K562 (cell line): ENCODE data around the gene REM2. TPM values are rescaled to one million over a fixed set of nuclear protein-coding genes. Genes with fewer than 3 reads are reported as not detected.

Source experiments
- ATF7 ChIP-seq: fragments of 450-650 bp; IDR thresholded peaks from 2 replicates; pipeline ENCODE4 v1.7.1; 2014; ENCODE audit warnings: mild to moderate bottlenecking, moderate library complexity
- BMI1 ChIP-seq: fragments of 150-350 bp; IDR thresholded peaks from 2 replicates; pipeline ENCODE4 v1.6.1; 2014; ENCODE audit warnings: low read length
- GATAD2B ChIP-seq: fragments of 450-650 bp; IDR thresholded peaks from 2 replicates; pipeline ENCODE4 v1.6.1; 2017; ENCODE audit warnings: mild to moderate bottlenecking, borderline replicate concordance
- JUND ChIP-seq, 2 experiments: IDR thresholded peaks; 2 replicates in 1 of 2; 3 replicates in 1 of 2; pipeline ENCODE4 v1.6.1; 2011; ENCODE audit warnings: borderline replicate concordance in 2 of 2, low read depth in 2 of 2, low read length in 2 of 2, improper control_type of control experiment in 1 of 2, missing biosample characterization in 1 of 2, missing genetic modification characterization in 1 of 2, missing genetic modification reagents in 1 of 2
- NEUROD1 ChIP-seq: fragments of 150-350 bp; IDR thresholded peaks from 2 replicates; pipeline ENCODE4 v1.6.1; 2014; ENCODE audit warnings: borderline replicate concordance, low read length, low read depth; ENCODE audit not compliant: partially characterized antibody
- NR1H2 ChIP-seq: sonication (generic); formaldehyde crosslinking; IDR thresholded peaks from 2 replicates; pipeline ENCODE4 v1.4.0; 2020; ENCODE audit warnings: mild to moderate bottlenecking, missing genetic modification reagents
- PHF8 ChIP-seq: fragments of 200-600 bp; sonication (generic); IDR thresholded peaks from 2 replicates; pipeline ENCODE4 v1.6.1; 2012; ENCODE audit warnings: mixed run types, mild to moderate bottlenecking, inconsistent platforms, low read length, moderate library complexity, borderline replicate concordance
- PKNOX1 ChIP-seq: fragments of 450-650 bp; IDR thresholded peaks from 2 replicates; pipeline ENCODE4 v1.6.1; 2016
- SAP30 ChIP-seq: fragments of 200-600 bp; sonication (generic); IDR thresholded peaks from 2 replicates; pipeline ENCODE4 v1.6.1; 2012; ENCODE audit warnings: borderline replicate concordance, low read depth, mild to moderate bottlenecking, moderate library complexity, low read length, control low read depth, inconsistent platforms; ENCODE audit not compliant: insufficient read depth, poor library complexity, severe bottlenecking
- SIN3A ChIP-seq, 2 experiments: fragments of 150-350 bp in 1 of 2; IDR thresholded peaks; 2 replicates each; pipeline ENCODE4 v1.6.1; 2011 to 2016; ENCODE audit warnings: borderline replicate concordance in 2 of 2, low read depth in 2 of 2, low read length in 2 of 2, mild to moderate bottlenecking in 2 of 2, moderate library complexity in 2 of 2; ENCODE audit not compliant: control insufficient read depth in 1 of 2
- SMC3 ChIP-seq: conservative IDR thresholded peaks from 2 replicates; pipeline ENCODE4 v1.6.1; 2011; ENCODE audit warnings: low read depth, low read length, improper control_type of control experiment; ENCODE audit not compliant: insufficient read depth
- TFAP4 ChIP-seq: sonication (generic); formaldehyde crosslinking; IDR thresholded peaks from 2 replicates; pipeline ENCODE4 v1.8.0; 2022; ENCODE audit warnings: missing genetic modification reagents, mild to moderate bottlenecking, moderate library complexity, borderline replicate concordance
- TOE1 ChIP-seq, 2 experiments: fragments of 450-650 bp in 1 of 2; sonication (generic) in 1 of 2; formaldehyde crosslinking in 1 of 2; IDR thresholded peaks; 2 replicates each; pipeline versions ENCODE4 v1.7.1 to v1.8.0; 2016 to 2022; ENCODE audit warnings: borderline replicate concordance in 2 of 2, mild to moderate bottlenecking in 2 of 2, antibody characterized with exemption in 1 of 2, inconsistent platforms in 1 of 2, low read depth in 1 of 2, missing genetic modification reagents in 1 of 2, moderate library complexity in 1 of 2
- ZBED1 ChIP-seq: IDR thresholded peaks from 2 replicates; pipeline ENCODE4 v1.6.1; 2014
- ZMIZ1 ChIP-seq, 2 experiments: fragments of 150-350 bp in 1 of 2; IDR thresholded peaks; 2 replicates each; pipeline ENCODE4 v1.6.1; 2012 to 2016; ENCODE audit warnings: low read depth in 2 of 2, low read length in 2 of 2, mild to moderate bottlenecking in 1 of 2, moderate library complexity in 1 of 2
- ZNF12 ChIP-seq: sonication (generic); formaldehyde crosslinking; IDR thresholded peaks from 2 replicates; pipeline ENCODE4 v1.4.0; 2020; ENCODE audit warnings: mild to moderate bottlenecking, missing genetic modification reagents
- polyA plus RNA-seq, 8 experiments: library from polyadenylated mRNA; depleted of rRNA in 4 of 8; stranded (reverse) in 5 of 8; unstranded in 3 of 8; fragments of >200 nt; fragmentation: Nextera tagmentation in 2 of 8; fragmentation: Illumina TruSeq in 1 of 8; extraction: Ambion mirVana in 2 of 8; extraction: Trizol in 1 of 8; gene quantifications; 2 replicates each; pipeline versions ENCODE4 v1.2.1 to v1.2.3, GENCODE V29; 2011 to 2014; ENCODE audit warnings: inconsistent platforms in 1 of 8, missing spikeins in 1 of 8
- total RNA-seq, 7 experiments: library from RNA; depleted of rRNA in 6 of 7; stranded (reverse); fragments of >200 nt in 6 of 7; fragmentation: Illumina TruSeq in 2 of 7; extraction: Trizol in 2 of 7; gene quantifications; 2 replicates each; pipeline versions ENCODE4 v1.2.1 to v1.2.3, GENCODE V29; 2011 to 2021; ENCODE audit warnings: low replicate concordance in 1 of 7

REM2 gene
- total and polyA plus RNA-seq, 9 of the 15 experiments (the other 6 are each of a cell fraction or from before 2014, with no cell fraction given) = 0.18 to 1.0 (median 0.38) TPM

- TF ChIP-seq TOE1 (IDR thresholded peaks at IDR 0.05; ENCODE audit: borderline replicate concordance) (no peak), TOE1 (CRISPR knock-in tag; IDR thresholded peaks at IDR 0.05; ENCODE audit: borderline replicate concordance, low read depth) (0 out of 2 replicates have a peak, but pooled peaks have one; percentile 34), BMI1 (peak; percentile 93), ATF7 (0 out of 2 replicates have a peak, but pooled peaks have one; percentile 19), NEUROD1 (peak; percentile 87), ZBED1 (no peak), ZMIZ1 (IDR thresholded peaks at IDR 0.05; ENCODE audit: low read depth in 2 of 2, low read length in 2 of 2) (0 out of 4 replicates have a peak, but pooled peaks of 1 of the 2 experiments have one; percentile 40), PHF8 (peak; percentile 88), ZNF12 (CRISPR knock-in tag) (0 out of 2 replicates have a peak, but pooled peaks have one; percentile 25), SIN3A (IDR thresholded peaks at IDR 0.05; ENCODE audit: borderline replicate concordance in 2 of 2, control insufficient read depth in 1 of 2, low read depth in 2 of 2, low read length in 2 of 2) (peak; percentile 22 to 41; a peak in 1 of 4 replicates), TFAP4 (CRISPR knock-in tag) (peak; percentile 82), SMC3 (0 out of 2 replicates have a peak, but pooled peaks have one; percentile 2), SAP30 (peak; percentile 32), GATAD2B (no peak), NR1H2 (CRISPR knock-in tag) (peak; percentile 93; the same call in 1 of the 2 replicates), PKNOX1 (0 out of 2 replicates have a peak, but pooled peaks have one; percentile 16), JUND (IDR thresholded peaks at IDR 0.05; ENCODE audit: borderline replicate concordance, low read depth, low read length) (peak; percentile 15; the same call in 1 of the 2 replicates), JUND (tag; IDR thresholded peaks at IDR 0.05; ENCODE audit: borderline replicate concordance, low read depth, low read length) (no peak)
These were observed 3.7 kb downstream of the REM2 start (continued) for GRCh38 chr14:22886500-22887259.
